Non-pigmented ciliary epithelial cell (primary cell): ENCODE data around the gene CDH22.

ENCODE experiments used
- DNase-seq: peaks from one replicate; pipeline ENCODE4 v3.0.0-alpha.2; 2010; ENCODE audit warnings: low read depth

Gene CDH22

GRCh38 chr20:46268131-46268614 lies 40.1 kb downstream of the CDH22 start:
- no peak for DNase-seq

- no peak for DNase-seq
These were observed 40.9 kb downstream of the CDH22 start for GRCh38 chr20:46267108-46268105.

DNA sequence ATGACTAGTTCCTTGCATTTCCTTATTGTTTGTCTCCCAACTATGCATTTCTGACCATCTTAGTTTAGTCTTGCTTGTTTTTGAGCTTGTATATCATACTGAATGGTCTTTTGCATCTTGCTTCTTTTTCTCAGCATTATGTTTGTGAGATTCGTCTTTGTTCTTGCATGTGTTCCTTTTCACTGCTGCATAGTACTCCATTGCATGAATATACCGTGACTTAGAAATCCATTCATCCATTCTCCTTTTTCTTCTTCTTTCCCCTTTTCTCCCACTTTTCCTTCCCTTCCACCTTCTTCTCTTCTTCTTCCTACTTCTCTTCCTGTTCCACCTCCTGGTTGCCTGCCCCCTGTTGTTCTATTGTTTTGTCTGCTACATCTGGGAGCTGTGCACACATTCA lies 42.8 kb downstream of the CDH22 start:
- no peak for DNase-seq

- DNase-seq = no peak
These were observed 43.7 kb downstream of the CDH22 start for GRCh38 chr20:46264391-46265266.

GRCh38 chr20:46261456-46262253 lies 46.6 kb downstream of the CDH22 start:
- no peak for DNase-seq

- DNase-seq = no peak
These were observed 47.3 kb downstream of the CDH22 start for GRCh38 chr20:46260936-46261454.

GRCh38 chr20:46260480-46260879 lies 47.8 kb downstream of the CDH22 start:
- DNase-seq = no peak

DNA sequence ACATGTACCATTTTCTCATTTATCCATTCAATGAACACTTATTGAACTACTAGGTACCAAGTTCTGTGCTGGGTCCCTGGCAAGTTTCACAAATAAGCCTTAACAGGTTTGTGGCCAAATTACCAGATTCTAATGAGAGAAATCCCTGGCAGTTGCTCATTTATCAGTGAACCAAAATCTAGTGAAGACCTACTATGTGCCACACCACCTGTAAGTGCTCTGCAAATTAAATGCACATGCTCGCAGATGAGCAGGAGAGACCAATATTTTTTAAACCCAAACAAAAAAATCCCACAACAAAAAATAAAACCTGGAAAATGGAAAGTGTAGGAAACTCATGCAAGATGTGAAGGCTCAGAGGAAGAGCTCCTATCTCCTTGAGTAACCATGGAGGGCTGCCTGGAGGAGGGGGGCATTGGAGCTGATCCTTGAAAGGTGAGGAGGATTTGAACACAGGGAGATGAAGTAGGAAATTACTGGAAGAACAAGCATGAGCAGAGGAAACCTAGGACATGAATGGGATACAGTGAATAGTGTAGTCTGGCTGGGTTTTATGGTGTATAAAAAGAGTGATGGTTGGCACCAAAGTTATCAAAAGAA lies 48.9 kb downstream of the CDH22 start:
- no peak for DNase-seq

DNA sequence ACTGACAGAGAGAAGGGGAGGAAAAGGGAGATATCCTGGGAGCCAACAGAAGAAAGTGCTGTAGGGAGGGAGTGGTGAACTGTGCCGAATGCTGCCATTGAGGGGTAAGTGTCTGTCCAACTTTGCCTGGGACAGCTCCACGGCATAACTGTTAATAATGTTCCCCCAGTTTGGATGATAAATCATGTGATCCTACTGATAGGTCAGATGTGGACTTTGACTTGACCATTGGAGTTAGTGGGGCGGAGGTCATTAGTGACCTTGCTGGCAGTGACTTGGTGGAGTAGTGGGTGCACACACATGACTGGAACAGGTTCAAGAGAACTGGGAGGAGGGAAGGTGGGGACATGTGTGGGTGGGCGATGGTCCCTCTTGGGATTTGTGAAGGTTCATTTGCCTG lies 50.4 kb downstream of the CDH22 start:
- no peak for DNase-seq

GRCh38 chr20:46256293-46256692 lies 52.0 kb downstream of the CDH22 start:
- DNase-seq = no peak

- no peak for DNase-seq
These were observed 52.7 kb downstream of the CDH22 start for GRCh38 chr20:46255440-46256104.

DNA sequence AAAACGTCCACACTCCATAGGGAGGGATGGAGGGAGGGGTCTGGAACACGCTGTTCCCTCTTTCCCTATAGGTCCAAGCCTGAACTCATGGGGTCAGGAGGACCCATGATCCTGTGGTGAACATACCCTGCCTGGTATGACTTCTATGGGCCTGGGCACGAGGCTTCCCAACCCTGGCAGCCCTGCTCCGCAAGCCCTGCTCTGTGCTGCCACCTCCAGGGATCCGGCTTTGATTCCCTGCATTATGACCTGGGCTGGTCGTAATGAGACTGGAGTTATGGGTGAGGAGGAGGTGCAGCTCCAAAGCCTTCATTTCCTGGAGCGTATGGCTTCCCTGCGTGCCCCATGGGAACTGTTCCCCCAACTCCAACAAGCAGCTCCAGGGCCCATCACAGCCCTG lies 54.9 kb downstream of the CDH22 start:
- DNase-seq = no peak

DNA sequence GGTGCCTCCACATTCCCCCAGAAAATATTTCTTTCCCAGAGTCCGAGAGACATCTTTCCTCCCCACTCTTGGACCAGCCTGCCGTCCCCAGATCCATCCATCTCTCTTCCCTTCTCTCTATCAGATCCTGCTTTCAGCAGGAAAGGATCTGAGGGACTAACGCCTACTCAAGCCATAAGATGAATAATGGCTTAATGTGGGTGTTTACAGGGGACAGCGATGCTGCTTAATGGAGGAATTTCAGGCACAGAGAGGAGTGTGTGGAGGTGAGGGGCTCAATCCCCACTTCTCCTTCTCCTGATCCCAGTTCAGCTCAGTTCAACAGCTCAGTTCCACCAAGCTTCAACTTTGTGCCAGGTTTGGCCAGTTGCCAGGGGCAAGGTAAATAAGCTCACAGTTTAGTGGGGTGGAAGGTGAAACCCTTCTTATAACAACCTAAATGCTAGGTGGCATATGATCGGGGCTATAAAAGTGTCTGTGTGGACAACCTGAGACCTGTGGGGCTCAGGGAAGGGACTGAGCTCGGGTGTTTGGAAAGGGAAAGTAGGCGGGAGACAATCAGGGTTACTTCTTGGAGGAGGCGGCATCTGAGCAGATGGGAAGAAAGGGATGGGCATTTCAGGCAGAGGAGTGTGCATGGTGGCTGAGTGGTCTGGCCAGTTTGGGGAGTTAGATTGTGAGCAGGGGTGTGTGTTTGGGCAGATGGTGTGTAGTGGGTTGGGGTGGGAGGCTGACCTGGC lies 55.8 kb downstream of the CDH22 start:
- no peak for DNase-seq

DNA sequence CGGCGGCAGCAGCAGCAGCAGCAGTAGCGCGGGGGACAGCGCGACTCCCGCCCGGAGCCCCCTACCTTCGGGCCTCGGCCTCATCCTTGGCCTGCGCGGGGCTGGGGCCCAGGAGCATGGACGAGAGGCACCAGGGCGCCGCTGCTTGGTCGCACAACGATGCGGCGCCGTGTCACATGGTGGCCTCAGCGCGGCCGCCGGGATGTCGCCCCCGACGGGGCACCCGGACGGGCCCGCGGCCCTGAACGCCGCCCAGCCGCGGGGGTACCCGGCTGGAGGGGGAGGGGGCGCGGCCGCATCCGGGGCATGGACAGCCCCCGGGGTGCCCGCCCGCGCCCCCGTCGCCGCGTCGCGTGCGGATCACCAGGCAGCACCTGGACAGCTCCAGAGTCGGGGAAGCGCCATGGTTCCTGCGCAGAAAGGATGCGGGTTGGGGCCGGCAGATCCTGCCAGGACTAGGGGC lies 57.1 kb downstream of the CDH22 start:
- no peak for DNase-seq

GRCh38 chr20:46250772-46251171 lies 57.5 kb downstream of the CDH22 start:
- no peak for DNase-seq

GRCh38 chr20:46249671-46250070 lies 58.6 kb downstream of the CDH22 start:
- no peak for DNase-seq

DNA sequence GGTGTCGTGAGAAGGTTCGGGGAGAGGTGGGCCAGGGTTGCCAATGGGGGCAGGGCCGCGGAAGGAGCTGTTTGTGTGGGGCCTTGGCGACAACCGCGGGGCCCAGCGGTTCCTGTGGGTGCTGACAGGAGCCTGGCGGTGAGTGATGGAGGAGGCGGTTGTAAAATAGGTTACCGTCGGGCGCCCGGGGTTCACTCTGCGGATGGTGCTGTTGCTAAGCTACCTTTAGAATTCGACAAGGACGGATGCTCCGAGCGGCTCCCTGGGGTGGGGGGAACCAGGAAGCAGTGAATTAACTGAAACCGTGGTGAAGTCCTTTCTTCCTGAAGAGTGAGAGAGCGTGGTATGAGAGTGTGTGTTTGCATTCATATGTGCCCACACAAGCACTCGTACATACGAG lies 61.7 kb downstream of the CDH22 start:
- DNase-seq = no peak

DNA sequence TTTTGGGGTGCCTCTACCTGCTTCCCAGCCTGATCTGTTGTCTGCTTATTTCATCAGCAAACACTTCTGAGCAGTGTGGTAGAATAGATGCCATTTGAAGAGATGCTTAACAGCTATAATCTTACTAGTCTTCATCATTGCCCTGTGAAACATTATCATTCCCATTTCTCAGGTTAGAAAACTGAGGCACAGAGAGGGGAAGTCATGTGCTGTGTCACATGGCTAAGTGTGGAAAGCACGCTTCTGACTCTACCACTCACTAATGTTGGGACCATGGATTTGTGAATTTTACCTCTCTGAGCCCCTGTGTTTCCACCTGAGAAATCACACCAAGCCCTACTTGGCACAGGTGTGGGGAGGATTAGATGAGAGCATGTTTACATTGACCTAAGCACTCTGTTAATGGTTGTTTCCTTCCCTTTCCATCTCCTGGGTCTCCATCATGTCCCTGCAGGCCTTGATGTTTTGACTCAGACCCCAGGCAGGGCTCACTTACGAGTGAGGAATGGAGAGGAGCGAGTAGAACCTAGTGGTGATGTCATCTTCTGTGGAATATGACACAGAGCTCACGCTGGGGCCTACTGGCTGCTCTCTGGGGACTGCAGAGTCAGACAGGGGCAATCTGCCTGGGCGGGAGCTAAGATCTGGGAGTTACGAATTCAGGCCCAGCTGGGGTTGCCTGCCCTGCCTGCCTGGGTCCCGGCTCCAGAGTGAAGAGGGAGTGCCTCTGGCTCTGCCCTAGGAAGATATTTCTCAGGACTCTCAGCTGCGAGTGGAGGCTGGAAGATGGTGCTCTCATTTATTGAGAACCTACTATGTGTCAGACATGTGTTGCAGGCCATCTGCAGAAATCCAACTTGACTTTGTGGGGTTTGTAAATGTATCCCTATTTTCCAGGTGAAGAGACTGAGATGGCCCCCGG lies 64.3 kb downstream of the CDH22 start:
- DNase-seq = no peak

DNA sequence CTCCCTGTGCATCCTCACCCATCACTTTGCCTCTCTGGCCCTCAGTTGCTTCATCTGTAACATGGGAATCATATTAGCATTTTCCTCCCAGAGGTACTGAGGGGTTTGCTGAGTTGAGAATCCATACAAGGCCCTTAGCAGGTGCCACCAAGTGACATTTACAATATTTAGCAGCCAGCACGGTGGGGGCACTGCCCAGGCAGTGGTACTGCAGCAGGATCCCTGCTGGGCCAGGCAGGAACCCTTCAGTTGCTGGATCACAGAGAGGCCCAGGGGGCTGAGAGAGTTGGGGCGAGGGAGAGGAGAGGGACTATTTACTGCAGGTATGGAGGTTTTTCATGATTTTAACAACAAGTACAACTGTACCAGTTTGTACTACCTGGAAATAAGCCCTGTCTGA lies 65.9 kb downstream of the CDH22 start:
- DNase-seq = no peak
